HUES6 (cell line): ENCODE data around the gene RIPOR3.
"Not testable (repeated sequence)": the region's sequence is repeated elsewhere in the genome, so short reads cannot be mapped to it uniquely, and the experiment has no call there.

Source experiments
- H3K27ac ChIP-seq: 2 replicates; pipeline ENCODE4 v1.7.0; 2013; ENCODE audit warnings: low read depth, mild to moderate bottlenecking, low read length, inconsistent platforms
- H3K27me3 ChIP-seq: 2 replicates; pipeline ENCODE4 v1.6.1; 2013; ENCODE audit warnings: low read length; ENCODE audit not compliant: control insufficient read depth, insufficient read depth
- H3K36me3 ChIP-seq: 2 replicates; pipeline ENCODE4 v1.6.1; 2013; ENCODE audit warnings: low read length; ENCODE audit not compliant: control insufficient read depth, insufficient read depth
- H3K4me1 ChIP-seq: 2 replicates; pipeline ENCODE4 v1.6.1; 2013; ENCODE audit warnings: low read length; ENCODE audit not compliant: control insufficient read depth, insufficient read depth
- H3K4me3 ChIP-seq: 2 replicates; pipeline ENCODE4 v1.5.1; 2013; ENCODE audit warnings: low read depth, low read length
- H3K9ac ChIP-seq: one replicate; pipeline ENCODE4 v1.6.1; 2013; ENCODE audit warnings: mild to moderate bottlenecking, low read length
- H3K9me3 ChIP-seq: 2 replicates; pipeline ENCODE4 v1.6.1; 2013; ENCODE audit warnings: low read depth, low read length; ENCODE audit not compliant: control insufficient read depth, insufficient read depth

The RIPOR3 gene

GRCh38 chr20:50569864-50570836 is 121.2 kb downstream of the RIPOR3 start:
- Histone ChIP-seq H3K9ac (no peak overlapping the region), H3K4me1 (no peaks in the 10 kb centered on the region), H3K27ac (0 out of 2 replicates have a peak overlapping the region, but pooled peaks have one; percentile 9), H3K36me3 (peaks cover 54% of the 10 kb centered on the region), H3K9me3 (no peaks in the 10 kb centered on the region), H3K4me3 (no peak overlapping the region), H3K27me3 (no peaks in the 10 kb centered on the region)

DNA sequence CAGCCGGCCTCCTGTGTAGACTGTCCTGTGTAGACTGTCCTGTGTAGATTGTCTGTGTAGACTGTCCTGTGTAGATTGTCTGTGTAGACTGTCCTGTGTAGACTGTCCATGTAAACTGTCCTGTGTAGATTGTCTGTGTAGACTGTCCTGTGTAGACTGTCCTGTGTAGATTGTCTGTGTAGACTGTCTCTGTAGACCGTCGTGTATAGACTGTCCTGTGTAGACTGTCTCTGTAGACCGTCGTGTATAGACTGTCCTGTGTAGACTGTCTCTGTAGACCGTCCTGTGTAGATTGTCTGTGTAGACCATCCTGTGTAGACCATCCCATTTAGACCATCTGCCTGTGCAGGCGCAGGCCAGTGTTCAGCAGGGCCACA is 121.9 kb downstream of the RIPOR3 start:
- not testable (repeated sequence) for H3K4me1 ChIP-seq, H3K4me3 ChIP-seq, H3K27me3 ChIP-seq, H3K9ac ChIP-seq, H3K9me3 ChIP-seq
- H3K36me3 ChIP-seq = peaks cover 53% of the 10 kb centered on the region
- 0 out of 2 replicates have a peak overlapping the region, but pooled peaks have one; percentile 9 for H3K27ac ChIP-seq

GRCh38 chr20:50568549-50568942 is 122.8 kb downstream of the RIPOR3 start:
- H3K4me1 ChIP-seq = no peaks in the 10 kb centered on the region
- H3K9ac ChIP-seq = no peak overlapping the region
- no peaks in the 10 kb centered on the region for H3K27me3 ChIP-seq
- H3K9me3 ChIP-seq = no peaks in the 10 kb centered on the region
- H3K4me3 ChIP-seq = no peak overlapping the region
- H3K36me3 ChIP-seq = peaks cover 46% of the 10 kb centered on the region
- H3K27ac ChIP-seq = no peak overlapping the region

- H3K4me1 ChIP-seq = no peaks in the 10 kb centered on the region
- H3K9me3 ChIP-seq = no peaks in the 10 kb centered on the region
- no peak overlapping the region for H3K4me3 ChIP-seq
- no peaks in the 10 kb centered on the region for H3K27me3 ChIP-seq
- H3K9ac ChIP-seq = no peak overlapping the region
- no peak overlapping the region for H3K27ac ChIP-seq
- H3K36me3 ChIP-seq = peaks cover 46% of the 10 kb centered on the region
These were observed 123.3 kb downstream of the RIPOR3 start for GRCh38 chr20:50567860-50568548.

- no peak overlapping the region for H3K27ac ChIP-seq
- H3K4me1 ChIP-seq = peaks cover 14% of the 10 kb centered on the region; the same call in 1 of the 2 replicates
- peaks cover 53% of the 10 kb centered on the region for H3K36me3 ChIP-seq
- H3K27me3 ChIP-seq = no peaks in the 10 kb centered on the region
- no peak overlapping the region for H3K4me3 ChIP-seq
- H3K9me3 ChIP-seq = no peaks in the 10 kb centered on the region
- H3K9ac ChIP-seq = no peak overlapping the region
These were observed 125.5 kb downstream of the RIPOR3 start for GRCh38 chr20:50565871-50566270.

- Histone ChIP-seq H3K9me3 (no peaks in the 10 kb centered on the region), H3K4me3 (no peak overlapping the region), H3K27ac (no peak overlapping the region), H3K27me3 (no peaks in the 10 kb centered on the region), H3K36me3 (peaks cover 53% of the 10 kb centered on the region), H3K9ac (no peak overlapping the region), H3K4me1 (peaks cover 16% of the 10 kb centered on the region; the same call in 1 of the 2 replicates)
These were observed 126.0 kb downstream of the RIPOR3 start for GRCh38 chr20:50565383-50565782.

- H3K9me3 ChIP-seq = no peaks in the 10 kb centered on the region
- H3K4me3 ChIP-seq = no peak overlapping the region
- H3K36me3 ChIP-seq = peaks cover 39% of the 10 kb centered on the region
- no peak overlapping the region for H3K9ac ChIP-seq
- H3K4me1 ChIP-seq = peaks cover 16% of the 10 kb centered on the region; the same call in 1 of the 2 replicates
- H3K27ac ChIP-seq = no peak overlapping the region
- H3K27me3 ChIP-seq = no peaks in the 10 kb centered on the region
These were observed 128.0 kb downstream of the RIPOR3 start for GRCh38 chr20:50563133-50563944.

GRCh38 chr20:50562262-50562701 is 129.1 kb downstream of the RIPOR3 start:
- Histone ChIP-seq H3K27ac (no peak overlapping the region), H3K27me3 (no peaks in the 10 kb centered on the region), H3K4me3 (no peak overlapping the region), H3K4me1 (peaks cover 16% of the 10 kb centered on the region; the same call in 1 of the 2 replicates), H3K9me3 (no peaks in the 10 kb centered on the region), H3K36me3 (peaks cover 30% of the 10 kb centered on the region), H3K9ac (no peak overlapping the region)

- Histone ChIP-seq H3K9me3 (no peaks in the 10 kb centered on the region), H3K4me1 (peaks cover 16% of the 10 kb centered on the region; the same call in 1 of the 2 replicates), H3K27me3 (no peaks in the 10 kb centered on the region), H3K36me3 (peaks cover 30% of the 10 kb centered on the region), H3K9ac (no peak overlapping the region), H3K4me3 (no peak overlapping the region), H3K27ac (peak overlapping the region; percentile 59)
These were observed 129.8 kb downstream of the RIPOR3 start for GRCh38 chr20:50561379-50562078.

DNA sequence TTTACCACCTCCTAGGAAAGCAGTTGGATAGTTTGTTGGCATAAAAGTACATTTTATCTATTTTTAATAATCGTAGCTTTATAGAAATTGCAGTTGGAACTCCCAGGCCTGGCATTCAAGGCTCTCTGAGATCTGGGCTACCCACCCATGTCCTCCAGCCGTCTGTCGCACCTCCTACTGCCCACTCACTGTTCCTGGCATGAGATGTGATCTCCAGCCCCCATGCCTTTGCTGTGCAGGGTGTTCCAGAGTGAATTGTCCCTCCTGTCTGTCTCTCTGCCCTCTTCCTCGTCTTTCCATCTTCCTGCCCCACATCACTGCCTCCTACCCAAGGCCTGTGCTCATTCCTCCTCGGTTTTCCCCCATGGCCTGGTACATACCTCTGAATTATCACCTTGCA is 130.5 kb downstream of the RIPOR3 start:
- Histone ChIP-seq H3K27ac (no peak overlapping the region; the same call in 1 of the 2 replicates), H3K9ac (no peak overlapping the region), H3K27me3 (no peaks in the 10 kb centered on the region), H3K36me3 (peaks cover 25% of the 10 kb centered on the region), H3K4me3 (no peak overlapping the region), H3K4me1 (peaks cover 16% of the 10 kb centered on the region; the same call in 1 of the 2 replicates), H3K9me3 (no peaks in the 10 kb centered on the region)
